Ovary (tissue), 9 donors: Measurements from ENCODE around the gene C16orf92. TPM values are rescaled to one million over a fixed set of nuclear protein-coding genes. Genes with fewer than 3 reads are reported as not detected.

Experiments used
- DNase-seq, 5 donors: peaks; one replicate each; pipeline ENCODE4 v3.0.0-alpha.2; 2019 to 2020
- H3K27ac ChIP-seq, 2 donors: fragments of 200-600 bp; one replicate each; pipeline versions ENCODE4 v1.5.1 to v1.8.0; 2019 to 2022
- H3K27me3 ChIP-seq: fragments of 200-600 bp; one replicate; pipeline ENCODE4 v1.8.0; 2022
- H3K36me3 ChIP-seq: fragments of 200-600 bp; sonication (generic); one replicate; pipeline ENCODE4 v1.5.1; 2019
- H3K4me1 ChIP-seq: one replicate; pipeline ENCODE4 v1.8.1; 2013; ENCODE audit warnings: mild to moderate bottlenecking, moderate library complexity; ENCODE audit not compliant: insufficient read depth
- H3K4me3 ChIP-seq: fragments of 200-600 bp; sonication (generic); one replicate; pipeline ENCODE4 v1.5.1; 2017
- H3K9me3 ChIP-seq, 2 donors: fragments of 200-600 bp in 1 of 2; sonication (generic) in 1 of 2; one replicate each; pipeline versions ENCODE4 v1.5.1 to v1.8.1; 2013 to 2019; ENCODE audit warnings: mild to moderate bottlenecking in 1 of 2, moderate library complexity in 1 of 2
- CTCF ChIP-seq, 3 donors: fragments of 450-650 bp in 2 of 3; fragments of 200-600 bp in 1 of 3; IDR thresholded peaks; one replicate each; pipeline versions ENCODE4 v1.5.1 to v1.8.0; 2016 to 2022; ENCODE audit warnings: antibody characterized with exemption in 3 of 3, mild to moderate bottlenecking in 1 of 3
- EP300 ChIP-seq: sonication (generic); formaldehyde crosslinking; IDR thresholded peaks from one replicate; pipeline ENCODE4 v1.6.1; 2017; ENCODE audit warnings: antibody characterized with exemption
- POLR2A ChIP-seq: fragments of 450-650 bp; IDR thresholded peaks from one replicate; pipeline ENCODE4 v1.6.1; 2017; ENCODE audit warnings: antibody characterized with exemption, mild to moderate bottlenecking, moderate library complexity
- WGBS, 3 donors: extraction: QIAGEN DNeasy Blood & Tissue Kit in 1 of 3; methylation state at CpG; one replicate each; pipeline versions ENCODE4 v1.1.5 to v1.1.7; 2013 to 2017; 5-methylcytosine and 5-hydroxymethylcytosine counted together
- intact Hi-C, 4 donors: fragments of 100-400 bp; cut with DNase I; formaldehyde crosslinking; loops; one replicate each; pipeline versions ENCODE4 v1.11.0 to v1.15.1; 2022 to 2023
- polyA plus RNA-seq, 2 donors: library from polyadenylated mRNA; stranded (reverse); fragments of 200-250 nt in 1 of 2; fragments of 350-450 nt in 1 of 2; fragmentation: Illumina TruSeq in 1 of 2; extraction: RNeasy Lipid Tissue Mini Kit (QIAGEN cat#74804) in 1 of 2; gene quantifications; one replicate each; pipeline ENCODE4 v1.2.3, GENCODE V29; 2013 to 2014
- total RNA-seq, 7 donors: library from RNA; depleted of rRNA in 2 of 7; stranded (reverse); fragments of >200 nt in 2 of 7; fragmentation: NEBNext Ultra II Directional in 3 of 7; extraction: Animal tissue kit (Norgen Biotek cat#: 25700) in 3 of 7; gene quantifications; one replicate each; pipeline versions ENCODE4 v1.1.0 to v1.2.4, GENCODE V29; 2016 to 2023
- donor health status: DM: no; HTN: no; CAD: no; lungs with moderate emphysema.
- donor health status: DM: no; HTN: no; CAD: no.
- donor health status: Bipolar disorder and iron deficiency.
- donor health status: DM: yes; HTN: yes; CAD: no.
- donor health status: DM: no; HTN: no; CAD: no.
- donor health status: DM: yes; HTN: yes; CAD: no.

Gene C16orf92
- total and polyA plus RNA-seq, 9 donors = not detected

GRCh38 chr16:30041841-30042240, 18.8 kb downstream of the C16orf92 start:
- no peak for DNase-seq
- 6 to 19% (median 12%) methylated on average over 5 of the region's 5 CpGs for WGBS, 3 donors
- Histone ChIP-seq H3K27me3 (no peaks in the 10 kb centered on the region), H3K9me3 (no peaks in the 10 kb centered on the region), H3K4me1 (no peaks in the 10 kb centered on the region), H3K27ac (no peak overlapping the region), H3K36me3 (no peaks in the 10 kb centered on the region), H3K4me3 (no peak overlapping the region)
- no peak for TF ChIP-seq POLR2A
- TF ChIP-seq CTCF (IDR thresholded peaks at IDR 0.05) = peak; percentile 16 to 44 (median 35)
- intact Hi-C loops = no loop called here

- Histone ChIP-seq H3K9me3 (no peaks in the 10 kb centered on the region), H3K27me3 (no peaks in the 10 kb centered on the region), H3K4me1 (no peaks in the 10 kb centered on the region), H3K4me3 (no peak overlapping the region), H3K27ac (no peak overlapping the region), H3K36me3 (no peaks in the 10 kb centered on the region)
- WGBS, 3 donors = 57 to 76% (median 59%) methylated on average over 8 of the region's 8 CpGs
- TF ChIP-seq CTCF (IDR thresholded peaks at IDR 0.05) = no peak
- no peak for TF ChIP-seq EP300
- no peak for TF ChIP-seq POLR2A
- DNase-seq = no peak
- intact Hi-C loops = no loop called here
Observed at GRCh38 chr16:30046178-30046577, 23.2 kb downstream of the C16orf92 start.

DNA sequence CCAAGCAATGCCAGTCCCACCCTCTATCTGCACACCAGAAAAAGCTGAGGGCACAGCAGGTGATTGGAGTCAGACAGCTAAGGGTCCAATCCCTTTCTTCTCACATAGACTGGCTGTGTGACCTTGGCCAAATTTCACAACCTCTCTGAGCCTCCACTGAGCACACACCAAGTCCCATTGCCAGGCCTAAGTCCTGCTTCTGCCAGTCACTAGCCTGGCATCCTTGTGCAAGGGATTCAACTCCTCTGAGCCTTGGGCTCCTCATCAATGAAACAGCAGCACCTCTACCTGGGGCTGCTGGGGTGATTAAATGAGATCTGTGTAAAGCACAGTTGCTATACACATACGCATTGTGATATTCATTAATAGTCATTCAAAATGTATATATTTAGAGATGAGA, 23.6 kb downstream of the C16orf92 start:
- DNase-seq = no peak
- TF ChIP-seq EP300 = no peak
- no peak for TF ChIP-seq CTCF (IDR thresholded peaks at IDR 0.05)
- TF ChIP-seq POLR2A = no peak
- Histone ChIP-seq H3K4me3 (no peak overlapping the region), H3K36me3 (no peaks in the 10 kb centered on the region), H3K27me3 (no peaks in the 10 kb centered on the region), H3K27ac (no peak overlapping the region), H3K9me3 (no peaks in the 10 kb centered on the region), H3K4me1 (no peaks in the 10 kb centered on the region)
- intact Hi-C loops = no loop called here
- WGBS, 3 donors = 85 to 94% (median 88%) methylated on average over 1 of the region's 1 CpG

DNA sequence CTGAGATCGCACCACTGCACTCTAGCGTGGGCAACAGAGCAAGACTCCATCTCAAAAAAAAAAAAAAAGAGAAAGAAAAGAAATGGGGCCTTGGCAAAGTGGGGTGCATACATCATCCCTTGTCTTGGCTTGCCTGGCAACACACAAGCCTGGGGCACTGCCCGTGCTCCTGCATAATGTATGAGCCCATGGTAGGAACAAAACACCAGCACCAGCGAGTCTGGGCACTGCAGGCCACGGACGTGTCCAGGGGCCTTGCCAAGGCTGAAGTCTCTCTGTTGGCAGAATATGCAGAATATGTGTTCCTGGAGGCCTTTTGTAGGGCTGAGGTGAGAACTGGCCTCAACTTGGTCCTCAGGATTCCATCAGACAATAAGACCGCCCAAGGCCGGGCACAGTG, 26.9 kb downstream of the C16orf92 start:
- WGBS, 3 donors = 87 to 94% (median 91%) methylated on average over 8 of the region's 8 CpGs
- Histone ChIP-seq H3K9me3 (no peaks in the 10 kb centered on the region), H3K36me3 (no peaks in the 10 kb centered on the region), H3K27me3 (no peaks in the 10 kb centered on the region), H3K4me3 (no peak overlapping the region), H3K4me1 (peaks cover 3% of the 10 kb centered on the region), H3K27ac (no peak overlapping the region)
- TF ChIP-seq EP300 (no peak), POLR2A (no peak), CTCF (IDR thresholded peaks at IDR 0.05) (no peak)
- DNase-seq = no peak
- intact Hi-C loops = loop anchor here in 1 of 4 donors (10.0 kb wide), 1 partner anchor 485 kb away; the partner anchor contains the start of gene ZNF747

DNA sequence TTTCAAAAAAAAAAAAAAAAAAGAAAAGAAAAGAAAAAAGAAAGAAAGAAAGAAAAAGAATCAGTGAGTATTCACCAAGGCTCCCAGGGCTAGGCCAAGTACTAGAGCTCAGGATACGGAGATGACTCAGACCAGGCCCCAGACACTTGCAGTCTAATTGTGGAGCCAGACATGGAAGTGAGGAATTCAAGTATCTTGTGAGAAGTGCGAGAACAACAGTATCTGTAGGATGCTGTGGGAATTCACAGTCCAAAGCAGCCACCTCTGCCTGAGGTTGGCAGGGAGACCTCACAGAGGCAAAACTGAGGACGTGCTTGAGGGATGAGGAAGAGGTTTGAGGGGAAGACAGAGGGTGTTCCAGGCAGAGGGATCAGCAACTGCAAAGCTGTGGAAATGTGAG, 28.5 kb downstream of the C16orf92 start:
- Histone ChIP-seq H3K9me3 (no peaks in the 10 kb centered on the region), H3K27me3 (no peaks in the 10 kb centered on the region), H3K36me3 (no peaks in the 10 kb centered on the region), H3K4me1 (peaks cover 3% of the 10 kb centered on the region), H3K4me3 (no peak overlapping the region), H3K27ac (no peak overlapping the region)
- 73 to 84% (median 74%) methylated on average over 3 of the region's 3 CpGs for WGBS, 3 donors
- TF ChIP-seq POLR2A = no peak
- intact Hi-C loops = loop anchor here in 1 of 4 donors (10.0 kb wide), 1 partner anchor 483 kb away; the partner anchor contains the start of gene ZNF747
- DNase-seq = no peak
